ENCODE measurements around the gene TBX18.

The TBX18 gene

DNA sequence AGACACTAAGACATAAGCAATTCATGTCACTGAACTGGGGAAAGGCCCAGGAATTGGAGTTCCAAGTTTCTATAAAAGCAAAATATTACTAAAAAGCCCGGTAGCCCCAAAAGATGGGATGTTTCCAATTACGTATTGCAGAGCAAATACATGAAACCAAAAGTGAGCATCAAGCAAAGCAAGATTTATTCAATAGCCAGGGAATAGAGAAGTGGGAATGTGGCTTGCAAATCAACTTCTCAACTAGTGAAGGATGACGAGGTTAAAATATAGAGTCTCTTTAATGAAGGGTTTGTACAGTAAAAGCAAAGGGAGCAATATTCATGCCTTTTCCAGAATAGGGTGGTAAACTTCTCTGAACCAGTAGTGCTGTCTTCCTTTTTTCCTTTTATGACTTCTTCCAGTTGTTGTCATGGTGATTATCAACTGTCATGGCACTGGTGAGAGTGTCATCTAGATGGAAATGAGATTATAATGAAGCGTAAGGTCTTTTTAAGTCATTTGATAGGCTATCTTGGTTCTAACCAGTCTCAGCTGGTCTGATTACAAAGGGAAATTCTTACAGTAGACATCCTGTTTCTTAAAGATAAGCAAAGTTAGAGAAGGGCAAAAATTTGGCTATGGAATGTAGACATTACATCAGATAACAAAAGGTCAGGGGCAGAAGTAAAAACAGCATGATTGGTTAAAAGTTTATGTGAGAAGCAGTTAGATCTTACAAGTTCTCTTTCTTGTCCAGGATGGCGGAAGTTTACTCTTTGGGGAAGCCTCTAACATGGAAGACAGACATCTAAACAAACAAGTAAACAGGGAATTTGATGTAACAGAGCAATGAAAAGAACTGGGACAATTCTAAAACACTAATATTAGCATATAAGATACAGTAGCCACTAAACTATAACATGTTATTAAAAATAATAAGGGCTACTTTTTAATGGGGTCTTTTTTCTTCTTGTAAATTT, 96.9 kb downstream of the TBX18 start:
- DNase-seq: no peak

DNA sequence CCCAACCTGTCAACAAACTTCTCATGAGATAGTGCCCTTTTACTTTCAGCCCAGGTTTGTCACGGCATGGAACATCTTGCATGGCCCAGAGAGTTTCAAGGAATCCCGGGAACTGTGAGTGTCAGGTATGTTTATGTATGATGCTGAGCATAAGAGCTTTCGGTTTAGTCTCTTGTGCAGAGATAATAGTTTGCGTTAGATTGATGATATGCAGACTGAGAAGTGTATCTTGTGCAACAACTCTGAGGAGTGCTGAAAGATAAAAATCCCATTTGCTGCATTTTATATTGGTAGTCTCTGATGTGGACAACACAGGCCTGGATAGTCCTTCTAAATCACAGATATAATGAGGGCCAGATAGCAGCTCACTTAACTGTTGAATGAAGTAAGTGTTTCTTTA, 99.0 kb downstream of the TBX18 start:
- DNase-seq: no peak

DNA sequence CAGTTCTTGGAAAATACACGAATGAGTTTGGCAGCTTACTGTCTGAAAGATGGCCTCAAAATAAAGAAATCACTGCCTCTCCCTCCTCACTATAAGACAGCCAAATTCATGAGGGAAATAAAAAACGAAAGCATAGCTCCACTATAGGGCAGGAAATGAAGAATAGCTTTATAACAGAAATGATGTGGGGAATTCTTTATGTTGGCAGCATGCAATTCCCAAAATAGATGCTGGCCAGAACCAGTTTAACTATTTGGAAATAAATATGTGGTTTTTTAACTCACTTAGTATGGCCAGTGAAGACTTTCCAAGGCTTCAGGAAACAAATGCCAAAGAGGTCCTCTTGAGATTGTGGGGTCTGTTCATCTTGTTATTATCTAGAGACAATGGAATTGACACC, 100.5 kb downstream of the TBX18 start:
- DNase-seq: no peak

DNA sequence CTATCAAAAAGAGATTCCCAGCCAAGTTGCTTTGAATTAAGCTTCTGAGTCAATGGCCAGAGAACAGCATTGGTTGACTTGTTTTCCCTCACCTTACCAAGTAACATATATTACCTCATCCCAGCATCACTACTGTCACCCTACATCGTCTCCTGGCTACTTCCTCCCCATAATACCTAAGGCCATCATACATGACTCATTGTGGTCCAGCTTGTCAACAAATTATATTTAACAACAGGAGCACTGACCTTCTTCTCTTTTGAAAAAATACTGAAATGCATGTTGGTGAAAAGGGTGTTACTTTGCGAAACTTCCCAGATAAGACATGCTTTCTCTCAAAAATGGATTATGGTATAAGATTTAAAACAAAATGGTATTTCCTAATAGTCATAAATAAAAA, 106.9 kb downstream of the TBX18 start:
- DNase-seq: no peak

DNA sequence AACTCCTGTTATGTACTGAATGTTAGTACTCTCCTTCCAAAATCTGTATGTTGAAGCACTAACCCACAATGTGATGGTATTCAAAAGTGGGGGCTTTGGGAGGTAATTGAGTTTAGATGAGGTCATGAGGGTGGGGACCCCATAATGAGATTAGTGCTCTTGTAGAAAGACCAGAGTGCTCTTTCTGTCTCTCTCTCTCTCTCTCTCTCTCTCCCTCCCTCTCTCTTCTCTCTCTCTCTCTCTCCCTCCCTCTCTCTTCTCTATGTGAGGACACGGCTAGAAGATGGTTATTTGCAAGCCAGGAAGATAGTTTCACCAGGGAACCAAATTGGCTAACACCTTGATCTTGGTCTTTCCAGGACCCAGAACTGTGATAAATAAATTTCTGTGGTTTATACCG, 107.4 kb downstream of the TBX18 start:
- DNase-seq: no peak

DNA sequence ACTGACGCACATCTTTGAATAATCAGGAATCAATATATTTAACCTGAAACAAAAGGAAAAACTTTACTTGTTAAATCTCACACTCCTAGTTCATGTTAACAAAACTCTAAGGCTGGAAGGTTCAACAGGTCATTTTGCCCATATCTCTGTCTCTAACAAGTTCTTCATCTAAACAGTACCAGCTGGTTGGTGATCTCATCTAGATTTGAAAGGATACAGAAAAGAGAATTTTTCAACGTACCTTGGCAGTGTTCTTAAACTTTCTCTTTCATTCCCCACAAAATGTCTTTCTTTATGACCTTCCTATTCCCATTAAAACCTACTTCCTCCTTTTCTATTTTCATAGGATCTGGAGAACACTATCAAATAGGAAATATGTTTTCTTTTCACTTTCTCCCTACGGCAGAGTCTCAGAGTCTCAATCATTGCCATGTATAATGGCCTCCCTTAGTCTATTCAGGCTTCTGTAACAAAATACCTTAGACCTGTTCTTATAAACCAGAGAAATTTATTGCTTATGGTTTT, 111.3 kb downstream of the TBX18 start:
- DNase-seq: no peak

DNA sequence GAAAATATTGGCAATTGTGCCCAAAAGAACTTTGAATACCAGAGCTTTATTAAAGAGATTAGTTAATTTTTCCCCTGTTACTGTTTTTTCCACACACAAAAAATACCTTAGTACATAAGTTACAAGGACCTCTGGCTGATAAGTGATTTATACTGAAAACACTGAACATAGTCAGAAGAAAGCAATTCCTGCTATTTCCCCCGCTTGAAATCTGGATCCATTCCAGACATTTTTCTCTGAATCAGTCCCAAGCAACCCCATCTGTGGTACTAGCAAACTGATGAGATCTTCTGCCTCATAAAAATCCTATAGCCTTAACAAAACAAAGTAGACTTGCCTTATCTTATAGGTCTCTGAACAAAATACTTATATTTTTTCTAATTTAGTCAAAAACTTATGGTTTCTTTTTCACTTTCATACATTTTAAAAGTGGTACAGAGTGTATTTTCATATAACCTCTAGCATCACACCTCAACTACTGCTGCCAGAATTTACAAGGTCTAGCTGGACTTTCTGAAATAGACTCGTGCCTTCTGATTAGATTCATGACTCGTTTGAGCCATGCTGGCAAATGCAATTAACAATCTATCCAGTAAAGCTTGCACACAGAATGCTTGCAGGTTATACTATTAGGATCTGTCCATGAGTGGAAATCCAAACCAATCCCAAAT, 111.9 kb downstream of the TBX18 start:
- no peak for DNase-seq

DNA sequence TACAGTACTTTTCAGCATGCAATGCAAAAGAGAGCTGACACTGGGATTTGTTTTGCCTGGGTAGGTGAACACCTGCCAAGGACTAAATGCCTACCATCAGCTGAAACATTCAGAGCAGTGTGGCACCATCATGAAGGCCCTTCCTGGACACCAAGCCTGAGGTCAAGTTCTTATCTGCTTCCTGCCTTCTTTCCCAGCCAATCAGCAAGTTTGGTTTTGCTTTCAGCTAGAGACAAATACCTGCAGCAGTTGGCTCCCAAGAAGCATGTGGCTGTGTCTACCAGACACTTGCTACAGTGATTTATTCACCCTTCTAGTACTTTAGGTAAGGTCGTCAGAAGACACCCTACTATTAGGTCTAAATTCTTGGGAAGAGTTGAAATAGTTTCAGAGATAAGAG, 112.8 kb downstream of the TBX18 start:
- no peak for DNase-seq

DNA sequence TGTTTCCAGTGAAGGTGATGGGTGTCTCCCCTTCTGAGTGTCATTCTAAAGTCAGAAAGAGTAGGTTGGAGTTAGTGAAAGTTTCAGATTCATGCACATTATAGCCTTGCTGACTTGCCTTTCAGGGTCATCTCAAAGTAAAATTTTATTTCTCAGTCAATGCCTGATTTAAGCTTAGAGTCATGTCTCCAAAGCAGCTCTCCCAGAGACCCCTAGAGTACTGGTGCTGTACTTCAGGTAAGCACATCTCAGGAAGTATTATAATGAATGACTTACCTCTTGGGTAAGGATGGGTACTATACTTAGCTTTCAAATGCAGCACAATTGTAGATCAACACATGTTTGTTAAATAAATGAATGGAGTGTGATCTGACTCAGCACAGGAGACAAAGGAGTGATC, 116.0 kb downstream of the TBX18 start:
- no peak for DNase-seq

DNA sequence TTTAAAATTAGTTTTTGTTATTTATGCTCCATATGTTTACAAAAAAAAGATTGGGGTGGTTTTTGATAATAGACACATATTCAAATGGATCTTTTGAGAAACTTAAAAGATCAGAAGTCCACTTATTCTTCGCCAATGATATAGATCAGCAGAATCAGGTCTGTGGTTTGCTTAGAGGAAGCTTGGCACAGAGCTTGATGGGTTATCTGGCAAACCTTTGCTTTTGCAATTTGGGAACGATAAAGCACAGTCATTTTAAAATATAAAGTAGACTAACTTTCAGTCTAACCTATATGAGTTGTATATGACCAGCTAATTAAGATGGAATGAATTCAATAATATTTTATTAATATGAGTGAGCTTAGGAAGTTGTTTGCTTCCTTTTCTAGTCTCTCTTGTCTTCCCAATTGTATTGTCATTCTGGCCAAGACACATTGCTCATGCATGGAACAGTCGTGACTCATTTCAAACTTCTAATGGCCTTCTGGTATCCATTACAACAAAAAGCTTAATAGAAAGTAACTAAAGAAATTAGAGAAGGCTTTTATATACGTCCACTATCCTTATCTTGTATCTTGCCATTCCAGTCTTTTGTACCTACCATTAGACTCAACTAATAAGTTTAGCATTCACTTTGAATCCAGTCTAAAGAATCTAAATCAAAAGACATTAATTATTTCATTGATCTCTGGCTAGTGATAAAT, 118.7 kb downstream of the TBX18 start:
- DNase-seq: no peak

DNA sequence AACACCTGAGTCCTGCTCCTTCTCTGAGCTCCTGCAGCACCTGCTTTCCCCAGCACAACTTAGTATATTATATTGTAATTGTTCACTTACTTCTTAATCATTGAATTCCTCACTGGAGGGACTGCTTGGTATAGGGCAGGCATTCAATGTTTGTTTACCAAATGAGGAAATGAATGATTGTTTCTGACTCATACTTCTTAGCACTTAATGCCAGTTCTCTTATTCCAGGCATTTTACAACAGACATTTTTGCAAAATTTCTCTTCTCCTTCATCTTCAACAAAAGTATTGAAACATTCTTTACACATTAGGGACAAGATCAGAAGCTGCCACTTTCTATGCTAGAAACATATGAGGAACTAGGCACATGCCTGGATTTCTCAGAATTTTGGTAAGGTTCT, 119.4 kb downstream of the TBX18 start:
- DNase-seq: no peak

DNA sequence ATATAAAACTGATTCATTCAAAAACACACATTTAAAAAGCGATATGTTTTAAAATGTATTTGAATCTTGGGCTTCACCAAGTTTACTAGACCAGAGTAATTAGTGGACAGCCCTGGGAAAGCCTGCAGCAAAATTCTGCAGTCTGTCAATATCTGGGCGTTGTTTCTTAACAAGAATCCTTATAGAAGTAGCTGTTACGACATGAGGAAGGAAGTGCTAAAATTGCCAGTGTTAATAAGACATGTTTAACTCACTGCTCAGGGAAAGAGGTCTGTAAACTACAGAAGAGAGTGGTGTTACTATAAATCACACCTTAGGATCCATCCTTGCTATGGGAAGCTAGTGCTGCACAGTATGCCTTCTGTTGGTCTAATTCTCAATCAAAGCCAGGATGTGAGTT, 120.6 kb downstream of the TBX18 start:
- DNase-seq: no peak

DNA sequence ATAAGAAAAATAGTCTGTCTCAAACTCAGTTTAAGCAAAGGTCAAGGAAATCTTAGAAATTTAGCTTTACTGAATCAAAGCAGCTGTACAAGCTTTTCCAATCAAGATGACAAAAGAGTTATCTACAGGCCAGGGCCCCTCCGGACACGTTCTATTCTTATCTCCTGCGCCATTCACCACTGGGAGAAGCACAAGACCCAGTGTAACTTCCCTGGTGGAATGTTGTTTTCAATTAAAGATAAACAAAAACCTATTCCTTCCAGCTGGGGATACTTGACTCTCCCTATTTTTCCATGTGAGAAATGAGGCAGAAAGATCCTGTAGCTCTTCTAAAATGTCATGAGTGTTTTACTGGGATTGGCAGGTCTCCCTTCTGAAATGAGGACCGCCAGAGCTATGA, 123.3 kb downstream of the TBX18 start:
- DNase-seq: no peak

DNA sequence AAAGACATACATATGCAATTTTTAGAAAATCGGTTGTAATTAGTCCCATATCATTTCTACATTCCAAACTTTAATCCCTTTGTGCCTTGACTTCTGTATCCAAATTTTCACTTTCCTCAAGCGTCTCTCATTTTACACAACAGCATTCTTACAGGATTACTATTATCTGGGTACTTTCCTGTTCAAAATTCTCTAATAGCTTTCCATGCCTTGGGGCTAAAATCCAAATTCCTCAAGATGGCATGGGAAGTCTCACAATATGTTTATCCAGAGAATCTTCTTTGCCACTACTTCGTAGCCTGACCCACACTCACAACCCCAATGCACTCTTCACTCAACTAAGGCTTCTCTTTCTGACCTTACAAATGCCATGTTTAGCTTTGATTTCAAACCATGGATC, 125.0 kb downstream of the TBX18 start:
- no peak for DNase-seq

DNA sequence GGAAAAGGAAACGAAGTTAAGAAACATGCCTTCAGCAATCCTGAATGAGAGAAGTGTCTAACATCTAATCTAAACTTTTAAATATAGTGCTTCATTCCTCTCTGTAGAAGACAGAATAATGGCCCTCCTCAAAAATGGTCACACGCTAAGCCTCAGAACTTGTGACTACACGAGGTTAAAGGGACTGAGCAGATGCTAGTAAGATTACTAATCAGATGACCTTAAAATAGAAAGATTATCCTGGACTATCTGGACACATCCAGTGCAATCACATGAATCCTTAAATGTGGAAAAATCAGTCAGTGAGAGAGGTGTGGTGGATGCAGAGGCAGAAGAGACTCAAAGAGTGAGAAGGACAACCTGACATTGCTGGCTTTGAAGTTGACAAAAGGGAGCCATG, 126.1 kb downstream of the TBX18 start:
- no peak for DNase-seq

All from NCI-H2171 treated with DMSO at 0.1 percent for 48 hours (cell line).